Stimulated activated naive B cell treated with anti-CD40 and anti-IgM and Interleukin-4, amounts not matched to agents 10 μg/mL and 1 μg/mL and 100 μg/mL, for 72 hours (primary cell): Measurements from ENCODE around the gene INTS3.
"Not testable (repeated sequence)": the region's sequence is repeated elsewhere in the genome, so short reads cannot be mapped to it uniquely, and the experiment has no call there.

Experiments
- ATAC-seq, 2 donors: fragments of 150-1000 bp; cut with Tn5 transposase; replicated peaks; 2 replicates each; pipeline ENCODE4 v1.10.0; 2021; ENCODE audit warnings: moderate library complexity in 1 of 2
- DNase-seq: peaks from one replicate; pipeline ENCODE4 v3.0.0; 2021
- H3K27ac Mint-ChIP-seq: one replicate; pipeline ENCODE4 v1.8.0; 2022; ENCODE audit warnings: mild to moderate bottlenecking, mixed read lengths
- H3K27me3 Mint-ChIP-seq, 2 donors: one replicate each; pipeline ENCODE4 v1.8.0; 2022; ENCODE audit warnings: mixed read lengths in 2 of 2
- H3K36me3 Mint-ChIP-seq, 2 donors: one replicate each; pipeline ENCODE4 v1.8.0; 2022; ENCODE audit warnings: mixed read lengths in 2 of 2, mild to moderate bottlenecking in 1 of 2
- H3K4me1 Mint-ChIP-seq, 2 donors: one replicate each; pipeline ENCODE4 v1.8.0; 2022; ENCODE audit warnings: mixed read lengths in 2 of 2, mild to moderate bottlenecking in 1 of 2
- H3K4me3 Mint-ChIP-seq, 2 donors: one replicate each; pipeline ENCODE4 v1.8.0; 2022; ENCODE audit warnings: mild to moderate bottlenecking in 2 of 2, mixed read lengths in 2 of 2, moderate library complexity in 1 of 2
- H3K9me3 Mint-ChIP-seq, 2 donors: one replicate each; pipeline ENCODE4 v1.8.0; 2022; ENCODE audit warnings: mixed read lengths in 2 of 2, mild to moderate bottlenecking in 1 of 2

INTS3 gene

DNA sequence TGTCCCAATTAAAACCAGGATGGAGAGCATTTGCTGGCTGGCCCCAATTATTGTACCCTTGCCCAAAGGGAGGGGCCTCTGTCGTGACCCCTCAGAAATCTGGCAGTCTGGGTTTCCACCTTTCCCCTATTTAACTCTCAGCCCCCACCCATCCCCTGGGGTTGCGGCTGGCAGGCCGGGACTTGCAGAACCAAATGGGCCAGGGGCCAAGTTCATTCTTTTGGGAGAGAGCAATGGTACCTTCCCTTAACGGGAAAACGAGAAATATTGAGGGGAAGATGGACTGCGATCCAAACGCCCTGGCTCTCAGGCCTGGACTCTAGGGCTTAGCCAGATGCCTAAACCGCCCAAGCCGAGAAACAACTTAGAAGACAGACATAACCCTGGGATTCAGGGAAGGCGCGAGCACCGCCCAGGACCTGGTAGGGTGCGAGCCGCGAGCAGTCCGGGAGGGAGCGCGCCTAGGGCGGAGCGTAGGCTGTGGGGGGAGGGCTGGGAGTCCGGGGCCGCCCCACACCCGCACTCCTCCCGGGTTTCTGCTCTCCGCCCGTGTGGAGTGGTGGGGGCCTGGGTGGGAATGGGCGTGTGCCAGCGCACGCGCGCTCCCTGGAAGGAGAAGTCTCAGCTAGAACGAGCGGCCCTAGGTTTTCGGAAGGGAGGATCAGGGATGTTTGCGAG lies 47.1 kb downstream of the INTS3 start, which contains the start of gene SLC27A3:
Gene SLC27A3, plus strand, starts transcription at position 628 of the 678 bp plus-strand sequence. CDS start 91 bp downstream, outside the sequence.
- DNase-seq (no peak), ATAC-seq (peak; percentile 30 to 36)
- Mint-ChIP-seq H3K36me3 (peaks cover 45 to 63% of the 10 kb centered on the region in 2 donors), H3K4me3 (peak within 1 kb of the TSS; percentile 82 to 86), H3K4me1 (peaks cover 41 to 71% of the 10 kb centered on the region in 2 donors), H3K9me3 (no peaks in the 10 kb centered on the region), H3K27me3 (no peaks in the 10 kb centered on the region), H3K27ac (peak within 1 kb of the TSS; percentile 84)

DNA sequence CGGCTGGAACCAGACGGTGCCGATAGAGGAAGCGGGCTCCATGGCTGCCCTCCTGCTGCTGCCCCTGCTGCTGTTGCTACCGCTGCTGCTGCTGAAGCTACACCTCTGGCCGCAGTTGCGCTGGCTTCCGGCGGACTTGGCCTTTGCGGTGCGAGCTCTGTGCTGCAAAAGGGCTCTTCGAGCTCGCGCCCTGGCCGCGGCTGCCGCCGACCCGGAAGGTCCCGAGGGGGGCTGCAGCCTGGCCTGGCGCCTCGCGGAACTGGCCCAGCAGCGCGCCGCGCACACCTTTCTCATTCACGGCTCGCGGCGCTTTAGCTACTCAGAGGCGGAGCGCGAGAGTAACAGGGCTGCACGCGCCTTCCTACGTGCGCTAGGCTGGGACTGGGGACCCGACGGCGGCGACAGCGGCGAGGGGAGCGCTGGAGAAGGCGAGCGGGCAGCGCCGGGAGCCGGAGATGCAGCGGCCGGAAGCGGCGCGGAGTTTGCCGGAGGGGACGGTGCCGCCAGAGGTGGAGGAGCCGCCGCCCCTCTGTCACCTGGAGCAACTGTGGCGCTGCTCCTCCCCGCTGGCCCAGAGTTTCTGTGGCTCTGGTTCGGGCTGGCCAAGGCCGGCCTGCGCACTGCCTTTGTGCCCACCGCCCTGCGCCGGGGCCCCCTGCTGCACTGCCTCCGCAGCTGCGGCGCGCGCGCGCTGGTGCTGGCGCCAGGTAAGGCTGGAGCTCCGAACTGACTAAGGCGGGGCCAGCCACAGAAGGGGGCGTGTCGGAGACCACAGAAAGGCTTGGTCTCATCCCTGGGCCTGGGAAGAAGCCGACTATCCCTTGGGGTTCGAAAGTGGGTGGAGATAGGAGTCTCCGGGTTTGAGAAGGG lies 47.8 kb downstream of the INTS3 start:
- peak overlapping the region; percentile 67 for H3K27ac Mint-ChIP-seq
- H3K4me3 Mint-ChIP-seq, result peak overlapping the region; percentile 82 to 86
- peaks cover 37 to 63% of the 10 kb centered on the region in 2 donors for H3K4me1 Mint-ChIP-seq
- ATAC-seq, result peak; percentile 71 to 77
- peaks cover 42 to 58% of the 10 kb centered on the region in 2 donors for H3K36me3 Mint-ChIP-seq
- DNase-seq, result peak; percentile 45
- no peaks in the 10 kb centered on the region for H3K27me3 Mint-ChIP-seq
- H3K9me3 Mint-ChIP-seq, result no peaks in the 10 kb centered on the region

DNA sequence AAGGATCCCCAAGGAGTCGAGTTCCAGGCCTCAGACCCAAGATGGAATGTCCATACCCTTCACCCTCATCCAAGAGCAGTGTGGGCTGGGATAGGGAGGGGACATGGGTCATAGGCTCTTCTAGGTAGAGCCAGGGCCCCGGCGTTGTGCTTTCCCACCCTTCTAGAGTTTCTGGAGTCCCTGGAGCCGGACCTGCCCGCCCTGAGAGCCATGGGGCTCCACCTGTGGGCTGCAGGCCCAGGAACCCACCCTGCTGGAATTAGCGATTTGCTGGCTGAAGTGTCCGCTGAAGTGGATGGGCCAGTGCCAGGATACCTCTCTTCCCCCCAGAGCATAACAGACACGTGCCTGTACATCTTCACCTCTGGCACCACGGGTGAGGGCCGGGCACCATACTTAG lies 48.5 kb downstream of the INTS3 start:
- DNase-seq, result no peak
- H3K36me3 Mint-ChIP-seq, result peaks cover 37 to 53% of the 10 kb centered on the region in 2 donors
- H3K9me3 Mint-ChIP-seq, result no peaks in the 10 kb centered on the region
- no peak overlapping the region for H3K27ac Mint-ChIP-seq
- peaks cover 32 to 57% of the 10 kb centered on the region in 2 donors for H3K4me1 Mint-ChIP-seq
- peak overlapping the region; percentile 82 to 86 for H3K4me3 Mint-ChIP-seq
- no peaks in the 10 kb centered on the region for H3K27me3 Mint-ChIP-seq
- ATAC-seq, result no peak

DNA sequence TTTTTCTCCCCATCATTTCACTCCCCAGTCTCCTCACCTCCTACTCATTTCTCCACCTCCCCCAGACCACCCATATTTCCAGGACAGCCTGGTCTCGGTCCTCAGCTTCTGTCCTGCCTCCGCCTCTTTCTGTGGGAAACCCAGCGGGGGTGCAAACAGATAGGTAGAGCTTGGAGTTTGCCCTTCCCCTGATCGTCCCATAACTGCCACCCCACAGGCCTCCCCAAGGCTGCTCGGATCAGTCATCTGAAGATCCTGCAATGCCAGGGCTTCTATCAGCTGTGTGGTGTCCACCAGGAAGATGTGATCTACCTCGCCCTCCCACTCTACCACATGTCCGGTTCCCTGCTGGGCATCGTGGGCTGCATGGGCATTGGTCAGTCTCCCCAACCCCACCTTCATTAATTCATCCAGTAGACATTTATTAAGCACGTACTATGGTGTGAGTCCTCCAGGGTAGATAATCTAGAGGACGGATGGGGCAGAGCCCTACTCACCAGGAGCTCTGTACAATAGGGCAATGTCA lies 49.1 kb downstream of the INTS3 start:
- H3K9me3 Mint-ChIP-seq, result no peaks in the 10 kb centered on the region
- DNase-seq, result no peak
- H3K4me1 Mint-ChIP-seq, result peaks cover 31 to 55% of the 10 kb centered on the region in 2 donors
- H3K36me3 Mint-ChIP-seq, result peaks cover 36 to 50% of the 10 kb centered on the region in 2 donors
- H3K4me3 Mint-ChIP-seq, result peak overlapping the region; percentile 58 to 86
- no peaks in the 10 kb centered on the region for H3K27me3 Mint-ChIP-seq
- peak overlapping the region; percentile 79 for H3K27ac Mint-ChIP-seq
- ATAC-seq, result no peak

DNA sequence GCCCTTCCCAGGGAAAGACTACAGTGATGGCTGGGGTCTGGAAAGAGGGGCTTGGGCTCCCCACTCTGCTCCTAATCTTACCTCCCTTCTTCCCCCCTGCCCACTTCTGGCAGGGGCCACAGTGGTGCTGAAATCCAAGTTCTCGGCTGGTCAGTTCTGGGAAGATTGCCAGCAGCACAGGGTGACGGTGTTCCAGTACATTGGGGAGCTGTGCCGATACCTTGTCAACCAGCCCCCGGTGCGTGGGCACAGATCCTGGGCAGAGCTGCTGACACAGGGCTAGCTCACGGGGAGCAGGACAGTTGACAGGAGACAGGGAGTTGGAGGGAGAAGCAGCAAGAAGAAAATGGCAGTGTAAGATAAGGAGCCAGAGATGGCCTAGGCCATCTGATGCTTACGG lies 49.8 kb downstream of the INTS3 start:
- H3K36me3 Mint-ChIP-seq, result peaks cover 31 to 44% of the 10 kb centered on the region in 2 donors
- H3K27me3 Mint-ChIP-seq, result no peaks in the 10 kb centered on the region
- H3K27ac Mint-ChIP-seq, result peak overlapping the region; percentile 27
- peaks cover 29 to 55% of the 10 kb centered on the region in 2 donors for H3K4me1 Mint-ChIP-seq
- H3K4me3 Mint-ChIP-seq, result no peak overlapping the region
- DNase-seq (no peak), ATAC-seq (no peak)
- H3K9me3 Mint-ChIP-seq, result no peaks in the 10 kb centered on the region

DNA sequence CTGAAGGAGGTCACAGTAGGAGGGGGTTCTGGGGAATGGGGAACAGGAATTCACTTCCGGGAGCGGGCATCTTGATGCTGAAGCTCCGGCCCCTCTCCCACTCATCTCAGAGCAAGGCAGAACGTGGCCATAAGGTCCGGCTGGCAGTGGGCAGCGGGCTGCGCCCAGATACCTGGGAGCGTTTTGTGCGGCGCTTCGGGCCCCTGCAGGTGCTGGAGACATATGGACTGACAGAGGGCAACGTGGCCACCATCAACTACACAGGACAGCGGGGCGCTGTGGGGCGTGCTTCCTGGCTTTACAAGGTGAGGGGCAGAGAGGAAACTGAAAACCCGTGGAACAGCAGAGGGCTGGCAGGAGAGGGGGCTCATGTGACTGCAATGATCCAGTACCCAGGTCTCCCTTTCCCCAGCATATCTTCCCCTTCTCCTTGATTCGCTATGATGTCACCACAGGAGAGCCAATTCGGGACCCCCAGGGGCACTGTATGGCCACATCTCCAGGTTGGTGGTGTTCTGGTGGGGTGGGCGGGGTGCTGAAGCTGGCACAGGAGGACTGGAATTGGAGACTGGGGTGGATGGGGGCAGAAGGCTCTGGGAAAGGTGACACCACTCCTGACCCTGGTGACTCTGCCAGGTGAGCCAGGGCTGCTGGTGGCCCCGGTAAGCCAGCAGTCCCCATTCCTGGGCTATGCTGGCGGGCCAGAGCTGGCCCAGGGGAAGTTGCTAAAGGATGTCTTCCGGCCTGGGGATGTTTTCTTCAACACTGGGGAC lies 50.4 kb downstream of the INTS3 start:
- Mint-ChIP-seq H3K27ac (peak overlapping the region; percentile 42), H3K36me3 (peaks cover 27 to 38% of the 10 kb centered on the region in 2 donors), H3K4me1 (peaks cover 26 to 52% of the 10 kb centered on the region in 2 donors), H3K9me3 (no peaks in the 10 kb centered on the region), H3K27me3 (no peaks in the 10 kb centered on the region), H3K4me3 (no peak overlapping the region)
- no peak for ATAC-seq
- no peak for DNase-seq

DNA sequence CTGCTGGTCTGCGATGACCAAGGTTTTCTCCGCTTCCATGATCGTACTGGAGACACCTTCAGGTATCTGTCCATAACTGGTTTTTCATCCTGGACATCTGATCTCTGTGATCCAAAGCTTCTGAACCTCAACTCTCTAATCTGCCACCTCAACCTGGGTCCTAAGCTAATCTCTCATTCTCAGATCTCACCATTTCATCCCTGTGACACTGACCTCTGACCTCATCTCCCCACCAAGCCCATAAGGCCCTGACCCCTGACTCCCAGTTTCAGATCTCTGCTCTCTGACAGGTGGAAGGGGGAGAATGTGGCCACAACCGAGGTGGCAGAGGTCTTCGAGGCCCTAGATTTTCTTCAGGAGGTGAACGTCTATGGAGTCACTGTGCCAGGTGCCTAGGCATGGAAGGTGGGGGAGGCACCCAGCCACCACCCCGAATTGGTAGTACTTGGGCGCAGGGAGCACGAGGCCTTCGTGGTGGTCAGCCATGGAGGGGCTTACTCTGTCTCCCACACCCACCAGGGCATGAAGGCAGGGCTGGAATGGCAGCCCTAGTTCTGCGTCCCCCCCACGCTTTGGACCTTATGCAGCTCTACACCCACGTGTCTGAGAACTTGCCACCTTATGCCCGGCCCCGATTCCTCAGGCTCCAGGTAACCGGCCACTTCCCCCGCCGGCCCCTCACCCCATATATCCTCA lies 51.1 kb downstream of the INTS3 start:
- no peak overlapping the region for H3K4me3 Mint-ChIP-seq
- ATAC-seq, result no peak
- H3K27ac Mint-ChIP-seq, result peak overlapping the region; percentile 42

DNA sequence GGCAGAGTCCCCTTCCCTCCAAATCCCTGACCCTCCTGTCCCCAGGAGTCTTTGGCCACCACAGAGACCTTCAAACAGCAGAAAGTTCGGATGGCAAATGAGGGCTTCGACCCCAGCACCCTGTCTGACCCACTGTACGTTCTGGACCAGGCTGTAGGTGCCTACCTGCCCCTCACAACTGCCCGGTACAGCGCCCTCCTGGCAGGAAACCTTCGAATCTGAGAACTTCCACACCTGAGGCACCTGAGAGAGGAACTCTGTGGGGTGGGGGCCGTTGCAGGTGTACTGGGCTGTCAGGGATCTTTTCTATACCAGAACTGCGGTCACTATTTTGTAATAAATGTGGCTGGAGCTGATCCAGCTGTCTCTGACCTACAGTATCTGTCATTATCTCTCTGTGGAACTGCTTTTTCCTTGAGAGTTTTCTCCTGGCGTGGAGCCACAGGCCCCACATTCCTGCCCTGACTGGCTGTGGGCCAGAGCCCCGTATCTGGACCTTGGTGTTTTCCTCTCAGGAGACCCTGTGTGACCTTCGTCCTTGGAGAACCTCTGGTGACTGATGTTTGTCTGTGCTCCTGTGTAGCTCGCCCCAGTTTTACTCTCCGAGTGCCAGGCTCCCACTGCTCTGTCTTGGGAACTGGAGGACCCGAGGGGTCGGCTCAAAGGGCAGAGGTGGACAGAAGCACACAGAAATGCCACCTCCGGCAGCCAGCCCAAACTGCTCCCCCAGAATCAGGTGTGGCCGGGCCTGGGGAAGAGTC lies 52.1 kb downstream of the INTS3 start:
- H3K27me3 Mint-ChIP-seq, result no peaks in the 10 kb centered on the region
- H3K9me3 Mint-ChIP-seq, result no peaks in the 10 kb centered on the region
- DNase-seq, result no peak
- H3K4me1 Mint-ChIP-seq, result peaks cover 13 to 38% of the 10 kb centered on the region in 2 donors
- ATAC-seq, result no peak
- H3K4me3 Mint-ChIP-seq, result no peak overlapping the region
- peaks cover 13 to 21% of the 10 kb centered on the region in 2 donors for H3K36me3 Mint-ChIP-seq
- H3K27ac Mint-ChIP-seq, result no peak overlapping the region

More for the DNA sequence above, 51.1 kb downstream of the INTS3 start:
- no peak for DNase-seq
- H3K9me3 Mint-ChIP-seq, result no peaks in the 10 kb centered on the region
- no peaks in the 10 kb centered on the region for H3K27me3 Mint-ChIP-seq
- peaks cover 22 to 31% of the 10 kb centered on the region in 2 donors for H3K36me3 Mint-ChIP-seq
- peaks cover 21 to 47% of the 10 kb centered on the region in 2 donors for H3K4me1 Mint-ChIP-seq

DNA sequence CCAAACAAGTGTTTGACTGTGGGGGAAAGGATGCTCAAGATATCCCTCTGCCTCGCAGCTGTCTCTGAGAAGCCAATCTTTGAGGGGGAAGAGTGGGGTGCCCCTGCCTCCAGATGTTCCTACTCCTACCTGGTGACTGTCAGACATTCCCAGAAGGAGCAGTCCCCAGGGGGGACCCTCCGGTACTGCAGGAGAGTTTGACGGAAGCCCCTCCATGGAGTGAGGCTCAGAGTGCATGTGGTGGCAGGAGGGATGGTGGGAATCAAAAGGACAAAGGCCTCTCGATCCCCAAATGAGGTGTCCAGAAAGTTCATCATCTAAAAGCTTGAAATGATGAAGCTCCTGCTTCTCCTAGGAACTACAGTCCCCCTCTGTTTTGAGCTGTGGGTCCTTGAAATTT lies 52.7 kb downstream of the INTS3 start:
- Mint-ChIP-seq H3K4me1 (peaks cover 16 to 42% of the 10 kb centered on the region in 2 donors), H3K36me3 (peaks cover 13 to 21% of the 10 kb centered on the region in 2 donors), H3K27me3 (no peaks in the 10 kb centered on the region), H3K4me3 (no peak overlapping the region), H3K27ac (no peak overlapping the region), H3K9me3 (no peaks in the 10 kb centered on the region)
- no peak for ATAC-seq
- no peak for DNase-seq

DNA sequence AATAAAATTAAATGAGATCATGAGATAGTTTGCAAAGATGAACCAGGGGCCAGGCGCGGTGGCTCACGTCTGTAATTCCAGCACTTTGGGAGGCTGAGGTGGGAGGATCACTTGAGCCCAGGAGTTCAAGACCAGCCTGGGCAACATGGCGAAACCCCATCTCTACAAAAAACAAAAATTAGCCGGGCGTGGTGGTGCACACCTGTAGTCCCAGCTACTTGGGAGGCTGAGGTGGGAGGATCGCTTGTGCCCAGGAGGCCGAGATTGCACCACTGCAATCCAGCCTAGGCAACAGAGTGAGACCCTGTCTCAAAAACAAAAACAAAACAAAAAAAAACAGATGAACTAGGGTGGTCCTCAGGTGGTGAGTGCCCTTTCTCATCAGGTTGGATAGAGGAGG lies 54.8 kb downstream of the INTS3 start:
- Mint-ChIP-seq H3K27ac (peak overlapping the region; percentile 97), H3K36me3 (peaks cover 7 to 13% of the 10 kb centered on the region in 2 donors), H3K4me3 (peak overlapping the region; percentile 93 to 97), H3K4me1 (peaks cover 5 to 27% of the 10 kb centered on the region in 2 donors)
- DNase-seq, H3K27me3 Mint-ChIP-seq, H3K9me3 Mint-ChIP-seq, ATAC-seq: not testable (repeated sequence)

DNA sequence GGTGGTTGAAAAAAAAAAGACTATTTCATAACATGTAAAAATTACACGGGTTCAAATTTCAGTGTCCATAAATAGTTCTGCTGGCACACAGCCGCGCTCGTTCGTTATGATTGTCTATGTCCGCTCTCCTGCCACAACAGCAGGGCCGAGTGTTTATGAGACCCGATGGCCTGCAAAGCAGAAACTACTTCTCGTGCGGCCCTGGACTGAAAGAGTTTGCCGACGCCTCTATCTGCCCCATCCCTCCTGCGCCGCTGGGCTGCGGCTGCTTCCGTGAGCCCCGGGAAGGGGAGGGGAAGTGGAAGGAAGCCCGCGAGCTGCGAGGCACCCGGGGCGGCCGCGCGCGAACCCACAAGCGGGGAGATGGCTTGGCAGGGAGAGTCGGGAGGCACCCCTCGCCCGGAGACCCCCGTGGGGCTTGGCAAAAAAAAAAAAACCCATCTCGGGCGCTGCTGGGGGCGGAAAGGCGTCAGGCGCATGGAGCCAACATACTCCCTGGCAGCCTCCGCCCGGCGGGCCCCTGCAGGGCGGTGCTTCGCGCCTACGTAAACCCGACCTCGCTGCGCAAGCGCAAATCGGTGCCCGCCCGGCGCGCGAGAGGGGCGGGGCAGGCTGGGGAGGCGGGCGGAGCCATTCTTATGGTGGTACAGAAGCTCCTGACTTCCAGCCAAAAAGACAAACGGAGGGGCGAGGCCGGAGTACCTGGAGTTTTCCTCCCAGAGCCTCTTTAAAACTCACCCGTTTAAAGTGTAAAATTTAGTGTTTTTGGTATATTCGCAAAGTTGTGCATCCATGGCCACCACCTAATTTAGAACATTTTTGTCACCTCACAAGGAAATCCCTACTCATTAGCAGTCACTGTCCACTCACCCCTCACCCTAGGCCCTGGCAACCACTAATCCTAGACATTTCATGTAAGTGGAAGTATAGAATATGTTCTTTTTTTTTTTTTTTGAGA lies 55.7 kb downstream of the INTS3 start:
- H3K27ac Mint-ChIP-seq, result peak overlapping the region; percentile 97
- H3K27me3 Mint-ChIP-seq, result no peaks in the 10 kb centered on the region
- peaks cover 4 to 9% of the 10 kb centered on the region in 2 donors for H3K36me3 Mint-ChIP-seq
- peak; percentile 94 to 96 for ATAC-seq
- peak; percentile 90 for DNase-seq
- H3K4me1 Mint-ChIP-seq, result peaks cover 7 to 30% of the 10 kb centered on the region in 2 donors
- no peaks in the 10 kb centered on the region for H3K9me3 Mint-ChIP-seq
- H3K4me3 Mint-ChIP-seq, result peak overlapping the region; percentile 93 to 97
